MCF 10A (cell line): ENCODE data around the gene SEC63. TPM values are rescaled to one million over a fixed set of nuclear protein-coding genes. Genes with fewer than 3 reads are reported as not detected.
"Not testable (repeated sequence)": the region's sequence is repeated elsewhere in the genome, so short reads cannot be mapped to it uniquely, and the experiment has no call there.

ENCODE experiments used
- BruUV-seq: library from RNA; stranded (reverse); fragments of 400-500 nt; replicated peaks from 2 replicates; lab custom pipeline; 2021; lab: Mats Ljungman, UMichigan
- CTCF ChIA-PET: fragments of 300-600 bp; sonication (Branson Sonifier 250); formaldehyde crosslinking; extraction: SDS; loops from one replicate; lab custom pipeline; 2021; ENCODE audit warnings: antibody characterized with exemption, inconsistent platforms; lab: Yijun Ruan, JAX
- POLR2A ChIA-PET: fragments of 300-600, 350-650 bp; sonication (Branson Sonifier 250); formaldehyde crosslinking; extraction: SDS; loops from one replicate; lab custom pipeline; 2020; ENCODE audit warnings: antibody characterized with exemption, inconsistent platforms; lab: Yijun Ruan, JAX
- DNase-seq: peaks from one replicate; pipeline ENCODE4 v3.0.0-alpha.2; 2018; ENCODE audit not compliant: unreplicated experiment
- H3K27ac Mint-ChIP-seq: one replicate; pipeline ENCODE4 v1.8.0; 2022; ENCODE audit warnings: mild to moderate bottlenecking, low read depth, mixed read lengths; ENCODE audit not compliant: unreplicated experiment
- H3K27me3 Mint-ChIP-seq: one replicate; pipeline ENCODE4 v1.8.0; 2022; ENCODE audit warnings: mixed read lengths; ENCODE audit not compliant: insufficient read depth, unreplicated experiment
- H3K36me3 Mint-ChIP-seq: one replicate; pipeline ENCODE4 v1.8.0; 2022; ENCODE audit warnings: mild to moderate bottlenecking, moderate library complexity, mixed read lengths; ENCODE audit not compliant: insufficient read depth, unreplicated experiment
- H3K4me1 Mint-ChIP-seq: one replicate; pipeline ENCODE4 v1.8.0; 2022; ENCODE audit warnings: mixed read lengths; ENCODE audit not compliant: insufficient read depth, unreplicated experiment
- H3K4me3 Mint-ChIP-seq: one replicate; pipeline ENCODE4 v1.8.0; 2022; ENCODE audit warnings: mild to moderate bottlenecking, moderate library complexity, mixed read lengths; ENCODE audit not compliant: unreplicated experiment
- H3K9me3 Mint-ChIP-seq: one replicate; pipeline ENCODE4 v1.8.0; 2022; ENCODE audit warnings: mixed read lengths; ENCODE audit not compliant: unreplicated experiment
- intact Hi-C: fragments of 100-400 bp; cut with micrococcal nuclease; formaldehyde crosslinking; loops from 2 replicates; pipeline ENCODE4 v1.14.1; 2022
- total RNA-seq: library from RNA; stranded (reverse); gene quantifications from 2 replicates; pipeline ENCODE4 v1.2.3, GENCODE V29; 2022
- TF ChIP-seq, protein P1 (sequence below): fragments of 200-600 bp; IDR thresholded peaks from one replicate; pipeline ENCODE4 v1.8.0; 2022; ENCODE audit warnings: antibody characterized with exemption, mild to moderate bottlenecking; ENCODE audit not compliant: unreplicated experiment

Gene SEC63
- total RNA-seq, 1 experiment from 2014 or later, result 204 TPM

DNA sequence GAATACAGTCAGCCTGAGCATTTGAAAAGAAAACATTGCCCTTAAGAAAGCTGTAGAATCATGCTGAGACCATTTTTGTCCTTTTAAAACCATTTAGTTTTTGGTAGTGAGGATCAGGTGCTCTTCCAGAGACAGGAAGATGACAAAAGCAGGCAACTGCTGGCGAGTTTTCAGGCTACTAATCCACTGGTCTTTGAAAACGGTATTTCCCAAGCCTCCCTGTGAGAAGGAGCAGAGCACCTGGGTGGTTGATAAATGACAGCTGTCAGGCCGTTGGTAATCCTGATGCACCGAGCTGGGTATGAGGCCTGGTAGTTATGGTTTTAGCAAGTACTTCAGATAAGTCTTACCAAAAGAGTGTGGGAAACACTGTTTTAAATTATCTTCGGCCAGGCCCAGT, 10.1 kb upstream of the SEC63 start:
- POLR2A ChIA-PET, result interaction anchor here (0.8 to 1.5 kb wide), 3 partner anchors 11 to 1458 kb away, joined by 3 to 6 read pairs (median 4); no protein-coding TSS in a partner anchor
- intact Hi-C loops, result no loop called here
- H3K4me1 Mint-ChIP-seq, result no peaks in the 10 kb centered on the region
- no TSS peak for BruUV-seq
- H3K4me3 Mint-ChIP-seq, result no peak overlapping the region
- no peak for DNase-seq
- peaks cover 5% of the 10 kb centered on the region for H3K36me3 Mint-ChIP-seq
- H3K27ac Mint-ChIP-seq, result no peak overlapping the region
- TF ChIP-seq, protein P1, sequence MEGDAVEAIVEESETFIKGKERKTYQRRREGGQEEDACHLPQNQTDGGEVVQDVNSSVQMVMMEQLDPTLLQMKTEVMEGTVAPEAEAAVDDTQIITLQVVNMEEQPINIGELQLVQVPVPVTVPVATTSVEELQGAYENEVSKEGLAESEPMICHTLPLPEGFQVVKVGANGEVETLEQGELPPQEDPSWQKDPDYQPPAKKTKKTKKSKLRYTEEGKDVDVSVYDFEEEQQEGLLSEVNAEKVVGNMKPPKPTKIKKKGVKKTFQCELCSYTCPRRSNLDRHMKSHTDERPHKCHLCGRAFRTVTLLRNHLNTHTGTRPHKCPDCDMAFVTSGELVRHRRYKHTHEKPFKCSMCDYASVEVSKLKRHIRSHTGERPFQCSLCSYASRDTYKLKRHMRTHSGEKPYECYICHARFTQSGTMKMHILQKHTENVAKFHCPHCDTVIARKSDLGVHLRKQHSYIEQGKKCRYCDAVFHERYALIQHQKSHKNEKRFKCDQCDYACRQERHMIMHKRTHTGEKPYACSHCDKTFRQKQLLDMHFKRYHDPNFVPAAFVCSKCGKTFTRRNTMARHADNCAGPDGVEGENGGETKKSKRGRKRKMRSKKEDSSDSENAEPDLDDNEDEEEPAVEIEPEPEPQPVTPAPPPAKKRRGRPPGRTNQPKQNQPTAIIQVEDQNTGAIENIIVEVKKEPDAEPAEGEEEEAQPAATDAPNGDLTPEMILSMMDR, result no peak
- no peaks in the 10 kb centered on the region for H3K9me3 Mint-ChIP-seq
- CTCF ChIA-PET, result interaction anchor here (1.1 kb wide), 1 partner anchor 15 kb away, joined by 5 read pairs; no protein-coding TSS in a partner anchor
- H3K27me3 Mint-ChIP-seq, result no peaks in the 10 kb centered on the region

DNA sequence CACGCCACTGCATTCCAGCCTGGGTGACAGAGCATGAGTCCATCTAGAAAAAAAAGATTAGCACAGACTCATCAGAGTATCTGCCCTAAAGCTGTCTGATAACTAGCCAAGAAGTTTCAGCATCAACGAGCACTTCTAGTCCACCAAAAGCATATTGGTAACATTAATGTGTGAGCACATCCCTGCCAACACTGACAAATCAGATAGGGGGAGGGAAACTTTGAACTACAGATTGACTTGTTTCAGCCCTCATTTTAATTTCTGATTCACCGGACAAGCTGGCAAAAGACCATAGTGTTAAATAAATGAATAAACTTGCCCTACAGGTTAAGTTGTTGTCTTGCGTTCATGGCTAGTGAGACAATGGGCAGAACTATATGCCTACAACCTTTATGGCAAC, 7.7 kb upstream of the SEC63 start:
- Mint-ChIP-seq H3K4me3 (no peak overlapping the region), H3K36me3 (peaks cover 5% of the 10 kb centered on the region), H3K27ac (peak overlapping the region; percentile 12), H3K4me1 (no peaks in the 10 kb centered on the region), H3K9me3 (no peaks in the 10 kb centered on the region), H3K27me3 (no peaks in the 10 kb centered on the region)
- no TSS peak for BruUV-seq
- ChIA-PET CTCF (interaction anchor here (0.8 to 2.6 kb wide), 6 partner anchors 15 to 560 kb away, joined by 3 to 21 read pairs (median 4); no protein-coding TSS in a partner anchor), POLR2A (interaction anchor here (0.7 to 2.4 kb wide), 4 partner anchors 10 to 118 kb away, joined by 3 to 7 read pairs (median 4); no protein-coding TSS in a partner anchor)
- intact Hi-C loops, result no loop called here
- TF ChIP-seq, protein P1, result no peak
- DNase-seq, result peak; percentile 56

DNA sequence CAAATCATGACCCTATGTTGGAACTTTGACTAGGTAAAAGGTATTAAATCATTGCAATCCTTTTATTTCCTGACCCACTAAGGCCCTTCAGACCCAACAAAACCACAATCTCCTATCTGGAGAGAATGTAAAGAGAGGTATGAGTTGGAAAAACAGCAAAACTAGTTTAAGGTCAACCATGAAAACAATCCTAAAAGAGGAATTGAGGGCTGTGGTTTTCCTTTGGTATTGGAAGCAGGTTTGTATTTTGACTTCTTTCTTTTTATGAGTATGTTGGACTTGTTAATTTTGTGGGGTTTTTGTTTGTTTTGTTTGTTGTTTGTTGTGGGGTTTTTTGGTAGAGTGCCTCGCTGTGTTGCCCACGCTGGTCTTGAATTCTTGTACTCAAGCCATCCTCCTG, 4.7 kb upstream of the SEC63 start:
- no peaks in the 10 kb centered on the region for H3K9me3 Mint-ChIP-seq
- no TSS peak for BruUV-seq
- no peak overlapping the region for H3K4me3 Mint-ChIP-seq
- peaks cover 5% of the 10 kb centered on the region for H3K36me3 Mint-ChIP-seq
- ChIA-PET CTCF (no interaction called here), POLR2A (no interaction called here)
- TF ChIP-seq, protein P1, result no peak
- no peak overlapping the region for H3K27ac Mint-ChIP-seq
- H3K27me3 Mint-ChIP-seq, result no peaks in the 10 kb centered on the region
- H3K4me1 Mint-ChIP-seq, result no peaks in the 10 kb centered on the region
- DNase-seq, result no peak
- intact Hi-C loops, result no loop called here

DNA sequence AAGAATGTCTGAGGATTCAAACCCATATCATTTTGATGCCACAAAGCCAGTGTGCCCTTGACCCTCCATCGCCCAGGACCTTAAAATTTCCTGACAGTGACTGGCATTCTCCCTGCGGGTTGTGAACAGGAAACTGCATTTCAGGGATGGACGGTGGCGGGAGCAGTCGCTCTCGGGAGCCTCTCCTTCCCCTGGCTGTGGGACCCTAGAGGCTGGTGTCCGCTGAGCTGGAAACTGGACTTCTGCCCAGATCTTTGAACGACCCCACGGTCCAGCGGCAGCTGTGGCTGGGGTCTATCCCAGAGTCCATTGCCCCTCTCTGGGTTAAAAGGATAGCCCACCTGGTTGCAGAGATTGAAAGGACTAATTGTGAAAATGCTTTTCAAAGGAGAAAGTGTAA, 1.4 kb upstream of the SEC63 start:
- TF ChIP-seq, protein P1, result no peak
- no peaks in the 10 kb centered on the region for H3K27me3 Mint-ChIP-seq
- ChIA-PET CTCF (interaction anchor here (0.6 kb wide), 1 partner anchor 20 kb away, joined by 3 read pairs; no protein-coding TSS in a partner anchor), POLR2A (no interaction called here)
- BruUV-seq, result no TSS peak
- H3K36me3 Mint-ChIP-seq, result no peaks in the 10 kb centered on the region
- H3K4me1 Mint-ChIP-seq, result peaks cover 8% of the 10 kb centered on the region
- no peak for DNase-seq
- intact Hi-C loops, result no loop called here
- no peaks in the 10 kb centered on the region for H3K9me3 Mint-ChIP-seq
- peak overlapping the region; percentile 88 for H3K4me3 Mint-ChIP-seq
- H3K27ac Mint-ChIP-seq, result no peak overlapping the region

DNA sequence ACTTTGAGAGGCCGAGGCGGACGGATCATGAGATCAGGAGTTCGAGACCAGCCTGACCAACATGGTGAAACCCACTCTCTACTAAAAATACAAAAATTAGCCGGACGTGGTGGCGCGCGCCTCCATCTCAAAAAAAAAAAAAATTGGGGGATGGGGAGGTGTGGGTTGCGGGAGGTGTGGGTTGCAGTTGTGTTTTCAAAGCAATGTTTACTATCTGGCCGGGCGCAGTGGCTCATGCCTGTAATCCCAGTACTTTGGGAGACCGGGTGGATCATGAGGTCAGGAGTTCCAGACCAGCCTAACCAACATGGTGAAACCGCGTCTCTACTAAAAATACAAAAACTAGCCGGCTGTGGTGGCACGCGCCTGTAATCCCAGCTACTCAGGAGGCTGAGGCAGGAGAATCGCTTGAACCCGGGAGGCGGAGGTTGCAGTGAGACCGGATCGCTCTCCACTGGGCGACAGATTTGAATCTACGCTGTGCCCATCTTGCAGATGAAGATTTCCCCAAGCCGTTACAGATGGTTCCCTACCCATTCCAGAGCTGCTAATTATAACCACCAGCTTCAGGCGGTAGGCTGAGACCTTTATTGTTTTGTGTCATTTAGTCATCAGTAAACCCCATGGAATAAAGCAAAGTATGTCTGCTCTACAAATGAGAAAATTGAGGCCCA, 818 bp upstream of the SEC63 start:
- H3K9me3 Mint-ChIP-seq, DNase-seq, intact Hi-C loops, H3K36me3 Mint-ChIP-seq, H3K27me3 Mint-ChIP-seq, H3K4me1 Mint-ChIP-seq: not testable (repeated sequence)
- TSS peak; percentile 47 for BruUV-seq
- POLR2A ChIA-PET, result interaction anchor here (0.7 to 1.6 kb wide), 4 partner anchors 17 to 1152 kb away, joined by 3 to 4 read pairs (median 3); no protein-coding TSS in a partner anchor
- Mint-ChIP-seq H3K27ac (peak overlapping the region; percentile 94), H3K4me3 (peak overlapping the region; percentile 88)
- CTCF ChIA-PET, result interaction anchor here (0.6 to 0.8 kb wide), 3 partner anchors 20 to 891 kb away, joined by 3 to 4 read pairs (median 3); no protein-coding TSS in a partner anchor
